ENCODE measurements around the gene MGST2.

DNA sequence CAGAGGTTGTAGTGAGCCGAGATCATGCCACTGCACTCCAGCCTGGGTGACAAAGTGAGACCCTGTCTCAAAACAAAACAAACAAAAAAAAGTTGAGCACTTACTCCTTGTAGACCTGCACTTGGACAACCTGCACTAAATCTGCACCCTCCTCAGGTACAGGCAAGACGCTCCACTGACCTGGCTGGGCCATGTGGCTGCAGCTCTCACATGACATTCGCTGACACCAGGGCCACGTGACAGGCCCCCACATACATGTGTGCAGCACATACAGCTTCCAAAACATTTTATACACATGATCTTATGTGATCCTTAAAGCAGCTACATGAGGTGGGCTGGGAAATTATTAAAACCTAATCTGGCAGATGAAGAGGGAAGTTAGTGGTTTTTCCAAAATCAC, 62.5 kb downstream of the MGST2 start:
- no peak for TF ChIP-seq EZH2 (IDR thresholded peaks at IDR 0.05; ENCODE audit: borderline replicate concordance)
- TF ChIP-seq, protein P1, sequence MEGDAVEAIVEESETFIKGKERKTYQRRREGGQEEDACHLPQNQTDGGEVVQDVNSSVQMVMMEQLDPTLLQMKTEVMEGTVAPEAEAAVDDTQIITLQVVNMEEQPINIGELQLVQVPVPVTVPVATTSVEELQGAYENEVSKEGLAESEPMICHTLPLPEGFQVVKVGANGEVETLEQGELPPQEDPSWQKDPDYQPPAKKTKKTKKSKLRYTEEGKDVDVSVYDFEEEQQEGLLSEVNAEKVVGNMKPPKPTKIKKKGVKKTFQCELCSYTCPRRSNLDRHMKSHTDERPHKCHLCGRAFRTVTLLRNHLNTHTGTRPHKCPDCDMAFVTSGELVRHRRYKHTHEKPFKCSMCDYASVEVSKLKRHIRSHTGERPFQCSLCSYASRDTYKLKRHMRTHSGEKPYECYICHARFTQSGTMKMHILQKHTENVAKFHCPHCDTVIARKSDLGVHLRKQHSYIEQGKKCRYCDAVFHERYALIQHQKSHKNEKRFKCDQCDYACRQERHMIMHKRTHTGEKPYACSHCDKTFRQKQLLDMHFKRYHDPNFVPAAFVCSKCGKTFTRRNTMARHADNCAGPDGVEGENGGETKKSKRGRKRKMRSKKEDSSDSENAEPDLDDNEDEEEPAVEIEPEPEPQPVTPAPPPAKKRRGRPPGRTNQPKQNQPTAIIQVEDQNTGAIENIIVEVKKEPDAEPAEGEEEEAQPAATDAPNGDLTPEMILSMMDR (IDR thresholded peaks at IDR 0.05; ENCODE audit: poor library complexity) = no peak

Data from hepatocyte (in vitro differentiated cells).